Fibroblast of lung (primary cell): Measurements from ENCODE around the gene PSPC1. TPM values are rescaled to one million over a fixed set of nuclear protein-coding genes. Genes with fewer than 3 reads are reported as not detected.

Experiments used
- DNase-seq, 2 donors: peaks; one replicate each; pipeline versions ENCODE4 v3.0.0 to v3.0.0-alpha.2; 2010; ENCODE audit warnings: low read depth in 2 of 2
- H2AFZ ChIP-seq: 2 replicates; pipeline ENCODE4 v1.5.1; 2012; ENCODE audit warnings: low read length, control low read depth, inconsistent platforms
- H3K27ac ChIP-seq: 2 replicates; pipeline ENCODE4 v1.5.1; 2011; ENCODE audit warnings: low read length, control low read depth; ENCODE audit not compliant: insufficient read depth
- H3K27me3 ChIP-seq: 2 replicates; pipeline ENCODE4 v1.5.1; 2011; ENCODE audit warnings: mild to moderate bottlenecking, low read length; ENCODE audit not compliant: control insufficient read depth, insufficient read depth
- H3K36me3 ChIP-seq: 2 replicates; pipeline ENCODE4 v1.5.1; 2011; ENCODE audit warnings: low read length; ENCODE audit not compliant: control insufficient read depth, insufficient read depth
- H3K4me1 ChIP-seq: 2 replicates; pipeline ENCODE4 v1.5.1; 2011; ENCODE audit warnings: low read length; ENCODE audit not compliant: control insufficient read depth, insufficient read depth; ENCODE audit errors: extremely low read depth
- H3K4me2 ChIP-seq: 2 replicates; pipeline ENCODE4 v1.5.1; 2011; ENCODE audit warnings: low read length, control low read depth; ENCODE audit not compliant: insufficient read depth; ENCODE audit errors: extremely low read depth
- H3K4me3 ChIP-seq, 4 experiments: fragments of 200-600 bp in 1 of 4; sonication (generic) in 1 of 4; replicated peaks in 1 of 4; 2 replicates each; pipeline ENCODE4 v1.5.1; 2011 to 2016; ENCODE audit warnings: low read length in 4 of 4, low read depth in 3 of 4, mild to moderate bottlenecking in 3 of 4, control low read depth in 2 of 4, inconsistent platforms in 1 of 4, mixed read lengths in 1 of 4; ENCODE audit not compliant: insufficient read depth in 1 of 4; ENCODE audit errors: control extremely low read depth in 1 of 4
- H3K79me2 ChIP-seq: 2 replicates; pipeline ENCODE4 v1.5.1; 2012; ENCODE audit warnings: mild to moderate bottlenecking, low read length, inconsistent platforms; ENCODE audit not compliant: control insufficient read depth, insufficient read depth
- H3K9ac ChIP-seq: 2 replicates; pipeline ENCODE4 v1.5.1; 2011; ENCODE audit warnings: mild to moderate bottlenecking, low read length, control low read depth; ENCODE audit not compliant: insufficient read depth
- H3K9me3 ChIP-seq: 2 replicates; pipeline ENCODE4 v1.5.1; 2012; ENCODE audit warnings: low read depth, low read length; ENCODE audit not compliant: control insufficient read depth, insufficient read depth
- H4K20me1 ChIP-seq: 2 replicates; pipeline ENCODE4 v1.5.1; 2011; ENCODE audit warnings: low read length; ENCODE audit not compliant: control insufficient read depth, insufficient read depth; ENCODE audit errors: extremely low read depth
- CTCF ChIP-seq, 2 donors: IDR thresholded peaks in 1 of 2; conservative IDR thresholded peaks in 1 of 2; 1 replicate in 1 of 2; 2 replicates in 1 of 2; pipeline ENCODE4 v1.5.1; 2011 to 2012; ENCODE audit warnings: low read length in 2 of 2, control low read depth in 1 of 2, inconsistent platforms in 1 of 2, low read depth in 1 of 2, mild to moderate bottlenecking in 1 of 2
- EZH2 ChIP-seq: IDR thresholded peaks from 2 replicates; pipeline ENCODE4 v1.5.1; 2012; ENCODE audit warnings: low read length, control low read depth, mild to moderate bottlenecking; ENCODE audit errors: missing control alignments
- polyA plus RNA-seq, 2 donors: library from polyadenylated mRNA; depleted of rRNA in 1 of 2; stranded (reverse) in 1 of 2; unstranded in 1 of 2; fragments of >200 nt; gene quantifications; 2 replicates each; pipeline ENCODE4 v1.2.1, GENCODE V29; 2011 to 2012; ENCODE audit warnings: missing spikeins in 1 of 2
- total RNA-seq: library from RNA; depleted of rRNA; stranded (reverse); fragments of >200 nt; gene quantifications from 2 replicates; pipeline ENCODE4 v1.2.1, GENCODE V29; 2014

The PSPC1 gene
- total and polyA plus RNA-seq, 2 donors (not counting 1 experiment from before 2014, with no cell fraction given): 47.2 to 52.8 TPM

GRCh38 chr13:19726611-19727010 is 56.1 kb downstream of the PSPC1 start:
- no peak overlapping the region for H3K9ac ChIP-seq
- H3K4me2 ChIP-seq: no peak overlapping the region
- no peak overlapping the region for H3K27ac ChIP-seq
- no peaks in the 10 kb centered on the region for H3K36me3 ChIP-seq
- TF ChIP-seq EZH2: no peak
- TF ChIP-seq CTCF (conservative IDR thresholded peaks at IDR 0.05 in 1 of 2, IDR thresholded peaks at IDR 0.05 in 1 of 2; ENCODE audit: low read depth in 1 of 2, low read length in 2 of 2): no peak
- no peaks in the 10 kb centered on the region for H4K20me1 ChIP-seq
- H3K27me3 ChIP-seq: no peaks in the 10 kb centered on the region
- no peak overlapping the region for H2AFZ ChIP-seq
- H3K4me3 ChIP-seq: no peak overlapping the region
- H3K79me2 ChIP-seq: peaks cover 11% of the 10 kb centered on the region
- no peaks in the 10 kb centered on the region for H3K4me1 ChIP-seq
- peak in 1 of 2 donors; percentile 13 for DNase-seq
- H3K9me3 ChIP-seq: no peaks in the 10 kb centered on the region

- H3K27ac ChIP-seq: no peak overlapping the region
- H3K4me2 ChIP-seq: no peak overlapping the region
- H3K9ac ChIP-seq: no peak overlapping the region
- no peaks in the 10 kb centered on the region for H3K9me3 ChIP-seq
- no peaks in the 10 kb centered on the region for H3K36me3 ChIP-seq
- no peak overlapping the region for H2AFZ ChIP-seq
- TF ChIP-seq EZH2: no peak
- no peak for TF ChIP-seq CTCF (conservative IDR thresholded peaks at IDR 0.05 in 1 of 2, IDR thresholded peaks at IDR 0.05 in 1 of 2; ENCODE audit: low read depth in 1 of 2, low read length in 2 of 2)
- H3K4me1 ChIP-seq: no peaks in the 10 kb centered on the region
- no peaks in the 10 kb centered on the region for H3K27me3 ChIP-seq
- DNase-seq: no peak
- no peak overlapping the region for H3K4me3 ChIP-seq
- H4K20me1 ChIP-seq: no peaks in the 10 kb centered on the region
- H3K79me2 ChIP-seq: peaks cover 8% of the 10 kb centered on the region
Measured at GRCh38 chr13:19725320-19725719, 57.4 kb downstream of the PSPC1 start.

DNA sequence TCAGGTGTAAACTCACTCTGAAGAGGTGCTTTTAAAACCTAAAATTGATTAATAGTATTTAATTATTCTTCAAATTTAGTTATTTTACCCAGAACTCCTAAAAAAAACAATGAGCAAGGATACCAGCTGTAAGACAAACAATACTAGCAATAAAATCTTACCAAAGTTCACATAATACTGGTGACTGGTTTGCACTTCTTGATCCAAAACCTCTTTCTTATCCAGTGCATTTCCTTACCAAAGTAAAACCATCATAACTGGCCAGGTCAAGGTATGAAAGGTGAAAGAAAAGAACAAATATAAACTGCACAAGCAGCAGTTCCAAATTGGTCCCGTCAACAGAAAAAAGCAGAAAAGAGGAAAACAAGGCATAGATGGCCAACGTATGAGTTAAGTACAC is 62.7 kb downstream of the PSPC1 start:
- Histone ChIP-seq H3K4me2 (no peak overlapping the region), H2AFZ (no peak overlapping the region), H3K79me2 (peaks cover 2% of the 10 kb centered on the region), H3K4me3 (no peak overlapping the region), H4K20me1 (no peaks in the 10 kb centered on the region), H3K9me3 (no peaks in the 10 kb centered on the region), H3K36me3 (no peaks in the 10 kb centered on the region), H3K4me1 (no peaks in the 10 kb centered on the region), H3K27ac (no peak overlapping the region), H3K9ac (no peak overlapping the region), H3K27me3 (no peaks in the 10 kb centered on the region)
- TF ChIP-seq CTCF (conservative IDR thresholded peaks at IDR 0.05 in 1 of 2, IDR thresholded peaks at IDR 0.05 in 1 of 2; ENCODE audit: low read depth in 1 of 2, low read length in 2 of 2) (no peak), EZH2 (no peak)
- DNase-seq: no peak
